IPS-15b (cell line): ENCODE data around the gene IQSEC1.

ENCODE experiments used
- H3K27me3 ChIP-seq: one replicate; pipeline ENCODE4 v1.6.1; 2013; ENCODE audit warnings: low read length; ENCODE audit not compliant: control insufficient read depth, insufficient read depth
- H3K36me3 ChIP-seq: one replicate; pipeline ENCODE4 v1.6.1; 2013; ENCODE audit warnings: low read length; ENCODE audit not compliant: control insufficient read depth, insufficient read depth
- H3K4me1 ChIP-seq: one replicate; pipeline ENCODE4 v1.6.1; 2013; ENCODE audit warnings: mild to moderate bottlenecking, low read length; ENCODE audit not compliant: control insufficient read depth, insufficient read depth
- H3K4me3 ChIP-seq: one replicate; pipeline ENCODE4 v1.5.1; 2013; ENCODE audit warnings: low read depth, low read length
- H3K9ac ChIP-seq: one replicate; pipeline ENCODE4 v1.6.1; 2013; ENCODE audit warnings: low read depth, mild to moderate bottlenecking, low read length
- H3K9me3 ChIP-seq: one replicate; pipeline ENCODE4 v1.6.1; 2013; ENCODE audit warnings: mild to moderate bottlenecking, low read length; ENCODE audit not compliant: control insufficient read depth, insufficient read depth

IQSEC1 gene

DNA sequence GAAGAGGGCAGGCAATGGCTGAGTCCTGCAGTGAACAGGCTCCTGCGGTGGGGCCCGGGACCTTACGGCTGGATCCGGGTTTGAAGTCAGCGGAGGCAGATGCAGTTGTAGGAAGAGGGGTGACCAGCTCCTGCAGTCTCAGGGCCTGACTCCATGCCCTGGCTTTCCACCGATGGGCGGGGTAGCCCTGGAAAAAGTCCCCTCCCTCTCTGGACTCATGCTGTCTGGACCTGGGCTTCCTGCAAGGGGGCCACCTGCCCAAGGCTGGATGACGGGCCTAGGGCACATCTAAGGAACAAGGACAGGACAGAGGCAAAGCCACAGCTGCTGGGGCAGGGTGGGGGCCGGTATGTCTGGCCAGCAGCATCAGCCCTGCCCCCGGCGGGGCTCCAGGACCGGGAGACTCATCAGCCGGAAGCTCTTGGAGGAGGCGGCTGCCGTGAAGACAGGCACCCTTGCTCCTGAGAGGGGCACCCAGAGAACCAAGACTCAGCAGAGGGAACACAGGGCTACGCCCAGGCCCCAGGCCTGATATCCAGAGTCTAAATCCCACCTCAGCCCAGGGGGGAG, 12.8 kb downstream of the IQSEC1 start:
- Histone ChIP-seq H3K9ac (no peak overlapping the region), H3K4me1 (no peaks in the 10 kb centered on the region), H3K4me3 (no peak overlapping the region), H3K36me3 (peaks cover 3% of the 10 kb centered on the region), H3K9me3 (no peaks in the 10 kb centered on the region), H3K27me3 (no peaks in the 10 kb centered on the region)

DNA sequence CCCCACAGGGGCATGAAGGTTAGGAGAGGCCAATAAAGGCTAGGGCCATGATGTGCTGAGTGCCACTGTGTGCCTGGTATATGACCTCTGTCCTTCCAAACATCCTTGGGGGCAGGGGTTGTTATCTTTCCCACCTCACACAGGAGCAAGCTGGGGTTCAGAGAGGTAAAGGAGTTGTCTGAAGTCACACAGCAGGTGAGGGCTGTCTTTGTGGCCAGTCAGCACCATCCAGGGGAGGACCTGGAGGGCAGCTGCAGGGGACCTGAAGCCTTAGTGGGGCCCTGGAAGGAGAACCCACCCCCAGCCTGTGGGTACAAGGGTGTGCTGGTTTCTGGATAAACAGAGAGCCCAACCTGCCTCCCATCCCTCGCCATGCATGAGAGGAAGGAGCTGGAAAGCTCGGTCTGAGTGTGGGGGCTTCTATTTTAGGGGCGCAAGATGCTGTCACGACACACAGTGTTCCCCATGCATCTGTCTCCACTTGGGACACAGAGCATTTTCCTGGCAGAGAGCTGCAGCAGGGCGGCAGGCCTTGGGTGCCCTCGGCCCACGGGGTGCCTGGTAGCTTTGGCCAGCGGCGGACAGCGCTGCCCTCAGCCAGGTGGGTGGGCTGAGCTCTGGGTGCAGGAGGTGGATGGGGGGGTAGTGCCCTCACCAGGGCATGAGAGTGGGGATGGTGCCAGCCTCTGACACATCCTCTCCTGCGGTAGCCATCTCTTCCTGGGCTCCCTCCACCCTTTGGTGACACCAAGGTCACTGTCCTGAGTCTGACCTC, 14.7 kb downstream of the IQSEC1 start:
- H3K36me3 ChIP-seq: peaks cover 3% of the 10 kb centered on the region
- no peaks in the 10 kb centered on the region for H3K27me3 ChIP-seq
- H3K9ac ChIP-seq: no peak overlapping the region
- no peaks in the 10 kb centered on the region for H3K4me1 ChIP-seq
- no peaks in the 10 kb centered on the region for H3K9me3 ChIP-seq
- H3K4me3 ChIP-seq: no peak overlapping the region

GRCh38 chr3:13057282-13058040, 15.8 kb downstream of the IQSEC1 start:
- no peaks in the 10 kb centered on the region for H3K4me1 ChIP-seq
- no peaks in the 10 kb centered on the region for H3K27me3 ChIP-seq

DNA sequence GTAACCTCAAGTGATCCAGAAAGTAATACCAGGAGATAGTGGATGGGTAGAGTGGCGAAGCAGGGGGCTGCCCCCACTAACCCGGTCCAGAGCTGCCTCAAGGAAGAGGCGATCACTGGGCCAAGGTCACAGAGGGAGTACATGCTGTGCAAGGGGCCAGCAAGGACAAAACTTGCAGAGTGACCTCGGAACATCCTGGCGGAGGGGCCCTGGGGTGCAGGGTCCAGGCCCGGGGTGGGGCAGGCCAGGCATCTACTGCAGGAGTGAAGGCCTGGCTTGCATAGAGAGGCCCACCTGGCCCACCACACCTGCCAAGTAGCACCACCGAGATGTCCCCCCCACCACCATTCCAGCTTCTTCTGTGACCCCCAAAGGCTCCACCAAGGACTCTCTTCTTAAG, 17.6 kb downstream of the IQSEC1 start:
- Histone ChIP-seq H3K4me1 (peaks cover 4% of the 10 kb centered on the region), H3K9ac (no peak overlapping the region), H3K4me3 (no peak overlapping the region), H3K9me3 (no peaks in the 10 kb centered on the region), H3K36me3 (peaks cover 7% of the 10 kb centered on the region), H3K27me3 (no peaks in the 10 kb centered on the region)

More at GRCh38 chr3:13057282-13058040, 15.8 kb downstream of the IQSEC1 start:
- Histone ChIP-seq H3K9ac (no peak overlapping the region), H3K4me3 (no peak overlapping the region), H3K9me3 (no peaks in the 10 kb centered on the region), H3K36me3 (peaks cover 3% of the 10 kb centered on the region)

GRCh38 chr3:13054341-13055285, 18.6 kb downstream of the IQSEC1 start:
- Histone ChIP-seq H3K36me3 (peaks cover 4% of the 10 kb centered on the region), H3K27me3 (no peaks in the 10 kb centered on the region), H3K4me1 (peaks cover 4% of the 10 kb centered on the region), H3K4me3 (no peak overlapping the region), H3K9ac (no peak overlapping the region), H3K9me3 (no peaks in the 10 kb centered on the region)

DNA sequence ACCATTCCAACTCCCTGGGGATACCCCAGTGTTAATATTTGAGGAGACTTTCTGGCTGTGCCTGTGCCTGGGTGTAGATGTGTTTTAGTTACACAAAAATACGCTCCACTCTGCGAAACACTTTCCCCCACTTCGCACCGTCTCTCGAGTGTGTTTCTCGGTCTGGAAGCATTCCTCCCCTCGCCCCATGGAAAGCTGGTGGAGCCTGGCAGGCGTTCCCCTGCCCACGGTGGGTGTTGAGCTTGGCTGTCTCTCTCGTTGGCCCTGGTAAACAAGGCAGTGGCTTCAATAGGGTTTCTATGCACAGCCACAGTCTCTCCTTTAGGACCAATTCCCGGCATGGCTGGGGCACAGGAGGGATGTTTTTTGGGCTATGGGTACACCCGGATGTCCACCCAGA, 19.3 kb downstream of the IQSEC1 start:
- peaks cover 4% of the 10 kb centered on the region for H3K4me1 ChIP-seq
- H3K27me3 ChIP-seq: no peaks in the 10 kb centered on the region
- H3K9me3 ChIP-seq: no peaks in the 10 kb centered on the region
- no peak overlapping the region for H3K9ac ChIP-seq
- H3K4me3 ChIP-seq: no peak overlapping the region
- H3K36me3 ChIP-seq: peaks cover 4% of the 10 kb centered on the region

- Histone ChIP-seq H3K27me3 (no peaks in the 10 kb centered on the region), H3K9me3 (no peaks in the 10 kb centered on the region), H3K9ac (no peak overlapping the region), H3K4me1 (peaks cover 4% of the 10 kb centered on the region), H3K36me3 (peaks cover 4% of the 10 kb centered on the region), H3K4me3 (no peak overlapping the region)
These were observed 19.8 kb downstream of the IQSEC1 start for GRCh38 chr3:13053420-13053819.

- Histone ChIP-seq H3K4me3 (no peak overlapping the region), H3K9ac (no peak overlapping the region), H3K9me3 (no peaks in the 10 kb centered on the region), H3K4me1 (peaks cover 4% of the 10 kb centered on the region), H3K27me3 (no peaks in the 10 kb centered on the region), H3K36me3 (peaks cover 4% of the 10 kb centered on the region)
These were observed 20.9 kb downstream of the IQSEC1 start for GRCh38 chr3:13052191-13052820.

DNA sequence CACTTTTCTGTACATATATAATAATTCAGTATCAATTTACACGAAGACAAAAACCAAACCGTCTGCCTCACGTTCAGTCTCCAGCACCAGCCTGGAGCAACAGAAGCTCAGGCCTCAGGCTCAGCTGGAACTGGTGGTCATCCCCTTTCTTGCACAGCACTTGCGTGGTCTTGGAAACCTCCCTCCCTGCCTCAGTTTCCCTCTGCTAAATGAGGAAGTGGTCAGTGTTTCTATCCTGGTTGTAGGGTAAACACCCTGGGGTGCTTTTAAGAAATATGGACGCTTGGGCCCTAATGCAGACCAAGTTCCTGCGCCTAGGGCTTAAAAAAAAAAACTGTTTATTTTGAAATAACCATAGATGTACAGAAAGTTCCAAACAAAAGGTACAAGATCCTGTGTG, 21.6 kb downstream of the IQSEC1 start:
- no peak overlapping the region for H3K9ac ChIP-seq

DNA sequence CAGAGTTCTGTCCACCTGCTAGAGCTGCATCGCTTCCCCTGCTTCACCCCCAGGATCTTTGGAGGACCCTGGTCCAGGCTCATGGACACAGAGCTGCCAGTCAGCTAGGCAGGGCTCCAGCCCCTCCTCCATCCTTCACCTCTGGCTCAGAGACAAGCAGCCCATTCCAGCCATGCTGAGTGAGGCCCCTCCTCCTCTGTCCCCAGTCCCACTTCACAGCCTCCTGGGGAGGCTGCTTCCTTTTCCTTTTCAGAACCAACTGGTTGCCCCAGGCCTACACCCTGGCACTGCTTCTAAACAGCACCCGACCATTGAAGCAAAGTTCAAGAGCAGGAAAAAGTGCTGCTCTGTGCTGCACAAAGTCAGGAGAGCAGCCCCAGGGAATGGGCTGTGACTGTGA, 22.2 kb downstream of the IQSEC1 start:
- peaks cover 4% of the 10 kb centered on the region for H3K4me1 ChIP-seq
- no peaks in the 10 kb centered on the region for H3K27me3 ChIP-seq
- no peak overlapping the region for H3K9ac ChIP-seq
- H3K9me3 ChIP-seq: no peaks in the 10 kb centered on the region
- peaks cover 4% of the 10 kb centered on the region for H3K36me3 ChIP-seq
- H3K4me3 ChIP-seq: no peak overlapping the region

More for the DNA sequence above, 21.6 kb downstream of the IQSEC1 start:
- no peak overlapping the region for H3K4me3 ChIP-seq
- H3K36me3 ChIP-seq: peaks cover 4% of the 10 kb centered on the region
- H3K4me1 ChIP-seq: peaks cover 4% of the 10 kb centered on the region
- no peaks in the 10 kb centered on the region for H3K9me3 ChIP-seq
- no peaks in the 10 kb centered on the region for H3K27me3 ChIP-seq

GRCh38 chr3:13050446-13050845, 22.8 kb downstream of the IQSEC1 start:
- no peak overlapping the region for H3K4me3 ChIP-seq
- no peak overlapping the region for H3K9ac ChIP-seq
- peaks cover 4% of the 10 kb centered on the region for H3K36me3 ChIP-seq
- peaks cover 4% of the 10 kb centered on the region for H3K4me1 ChIP-seq
- H3K27me3 ChIP-seq: no peaks in the 10 kb centered on the region
- H3K9me3 ChIP-seq: no peaks in the 10 kb centered on the region
